A549 (cell line): Measurements from ENCODE around the gene HUNK.

Experiments
- HOXA7 ChIP-seq: fragments of 250-450 bp; sonication (Bioruptor Pico); IDR thresholded peaks from 2 replicates; pipeline ENCODE4 v1.5.0; 2020; ENCODE audit warnings: mild to moderate bottlenecking, moderate library complexity
- JUNB ChIP-seq: fragments of >200 bp; sonication (Bioruptor Twin); formaldehyde crosslinking; IDR thresholded peaks from 2 replicates; pipeline ENCODE4 v1.6.1; 2016
- TF ChIP-seq, protein P1 (sequence below): fragments of >200 bp; sonication (Bioruptor Twin); formaldehyde crosslinking; IDR thresholded peaks from 3 replicates; pipeline ENCODE4 v1.5.1; 2016

DNA sequence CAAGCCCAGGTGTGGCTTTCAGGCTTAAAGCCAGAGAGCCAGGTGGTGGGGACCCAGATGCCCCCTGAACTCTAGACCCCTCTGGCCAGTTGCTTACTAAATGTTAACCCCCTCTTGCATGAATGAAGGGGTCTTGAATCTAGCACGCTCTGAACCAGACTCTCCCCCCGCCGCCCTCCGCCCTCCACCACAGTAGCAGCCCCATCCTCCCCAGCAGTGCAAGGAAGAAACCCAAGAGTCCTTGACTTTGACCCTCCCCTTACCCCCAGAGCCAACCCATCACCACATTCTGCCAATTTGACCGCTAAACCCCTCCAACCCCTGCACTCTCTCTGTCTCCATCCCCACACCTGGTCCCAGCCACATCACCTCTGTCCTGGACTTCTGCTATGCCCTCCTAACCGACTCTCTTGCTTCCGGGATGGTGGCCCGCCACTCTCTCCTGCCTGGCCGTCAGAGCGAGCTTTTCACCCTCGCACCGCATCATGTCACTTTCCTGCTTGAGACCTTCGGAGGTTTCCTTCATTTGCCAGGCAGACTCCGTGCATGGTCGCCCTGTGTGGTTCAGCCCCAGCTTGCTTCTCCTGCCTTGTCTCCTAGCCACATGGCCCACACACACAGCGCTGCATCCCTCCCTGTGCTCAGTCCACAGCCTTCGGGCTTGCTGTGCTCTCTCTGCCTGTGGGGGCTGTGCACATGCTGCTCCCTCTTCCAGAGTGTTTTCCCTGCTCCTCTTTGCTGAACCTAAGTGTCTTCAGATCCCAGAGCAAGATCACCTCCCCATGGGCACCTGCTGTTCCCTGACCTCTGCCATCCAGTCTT, 113.4 kb downstream of the HUNK start:
- TF ChIP-seq, protein P1, sequence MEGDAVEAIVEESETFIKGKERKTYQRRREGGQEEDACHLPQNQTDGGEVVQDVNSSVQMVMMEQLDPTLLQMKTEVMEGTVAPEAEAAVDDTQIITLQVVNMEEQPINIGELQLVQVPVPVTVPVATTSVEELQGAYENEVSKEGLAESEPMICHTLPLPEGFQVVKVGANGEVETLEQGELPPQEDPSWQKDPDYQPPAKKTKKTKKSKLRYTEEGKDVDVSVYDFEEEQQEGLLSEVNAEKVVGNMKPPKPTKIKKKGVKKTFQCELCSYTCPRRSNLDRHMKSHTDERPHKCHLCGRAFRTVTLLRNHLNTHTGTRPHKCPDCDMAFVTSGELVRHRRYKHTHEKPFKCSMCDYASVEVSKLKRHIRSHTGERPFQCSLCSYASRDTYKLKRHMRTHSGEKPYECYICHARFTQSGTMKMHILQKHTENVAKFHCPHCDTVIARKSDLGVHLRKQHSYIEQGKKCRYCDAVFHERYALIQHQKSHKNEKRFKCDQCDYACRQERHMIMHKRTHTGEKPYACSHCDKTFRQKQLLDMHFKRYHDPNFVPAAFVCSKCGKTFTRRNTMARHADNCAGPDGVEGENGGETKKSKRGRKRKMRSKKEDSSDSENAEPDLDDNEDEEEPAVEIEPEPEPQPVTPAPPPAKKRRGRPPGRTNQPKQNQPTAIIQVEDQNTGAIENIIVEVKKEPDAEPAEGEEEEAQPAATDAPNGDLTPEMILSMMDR = no peak
- TF ChIP-seq JUNB (no peak), HOXA7 (CRISPR knock-in tag) (no peak)
